ENCODE results near the gene RRAGC.

- no peak for TF ChIP-seq GATA2 (IDR thresholded peaks at IDR 0.05; ENCODE audit: low read depth, low read length)
- TF ChIP-seq GATA3 (IDR thresholded peaks at IDR 0.05; ENCODE audit: low read depth, low read length): no peak
Observed at GRCh38 chr1:38875811-38876210, 16.2 kb upstream of the RRAGC start.
